ENCODE data around the gene CCDC13. TPM values are rescaled to one million over a fixed set of nuclear protein-coding genes. Genes with fewer than 3 reads are reported as not detected.

Gene CCDC13
- total and polyA plus RNA-seq, 2 of the 13 experiments (the other 11 are each of a cell fraction or from before 2014, with no cell fraction given): 0.22 to 0.51 TPM

DNA sequence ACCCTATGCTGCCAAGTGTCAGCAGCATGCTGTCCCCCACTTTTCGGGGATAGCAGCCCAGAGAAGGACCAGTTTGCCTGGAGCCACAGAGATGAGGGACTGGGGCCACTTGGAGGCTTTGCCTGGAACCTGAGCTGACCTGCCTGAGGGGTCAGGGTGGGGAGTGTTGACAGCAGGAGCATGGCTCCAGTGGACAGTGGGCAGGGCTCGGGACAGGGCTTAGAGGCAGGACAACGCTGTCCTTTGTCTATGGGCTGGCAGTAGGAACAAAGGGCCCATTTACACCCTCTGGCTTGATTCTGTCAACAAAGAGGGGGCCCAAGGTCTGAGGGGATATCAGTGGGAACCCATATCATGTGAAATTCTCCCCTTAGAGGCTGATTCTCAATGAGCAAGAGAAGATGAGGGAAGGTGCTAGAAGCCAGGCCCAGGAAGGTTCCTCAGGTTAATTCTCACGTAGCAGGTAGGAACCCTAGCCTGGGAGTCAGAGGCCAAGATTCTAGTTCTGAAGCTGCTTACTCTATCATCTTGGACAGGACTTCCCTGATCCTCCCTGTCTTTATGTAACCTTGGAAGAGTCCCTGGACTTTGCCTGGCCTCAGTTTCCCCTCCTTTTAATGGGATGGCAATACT lies 40.7 kb downstream of the CCDC13 start (continued):
- no peak for TF ChIP-seq PAX8 (CRISPR knock-in tag; IDR thresholded peaks at IDR 0.05; ENCODE audit: borderline replicate concordance)
- TF ChIP-seq PBX3 (CRISPR knock-in tag; IDR thresholded peaks at IDR 0.05; ENCODE audit: borderline replicate concordance): no peak
- peak; percentile 64 for TF ChIP-seq TEAD3 (CRISPR knock-in tag; optimal IDR thresholded peaks at IDR 0.05; ENCODE audit: borderline replicate concordance)
- no peak for TF ChIP-seq FIP1L1 (IDR thresholded peaks at IDR 0.05; ENCODE audit: borderline replicate concordance, insufficient read depth, low read depth, low read length)
- TF ChIP-seq ZNF33A (CRISPR knock-in tag; IDR thresholded peaks at IDR 0.05; ENCODE audit: borderline replicate concordance): no peak
- no peak for TF ChIP-seq ZKSCAN5 (CRISPR knock-in tag; IDR thresholded peaks at IDR 0.05)
- TF ChIP-seq, protein P1, sequence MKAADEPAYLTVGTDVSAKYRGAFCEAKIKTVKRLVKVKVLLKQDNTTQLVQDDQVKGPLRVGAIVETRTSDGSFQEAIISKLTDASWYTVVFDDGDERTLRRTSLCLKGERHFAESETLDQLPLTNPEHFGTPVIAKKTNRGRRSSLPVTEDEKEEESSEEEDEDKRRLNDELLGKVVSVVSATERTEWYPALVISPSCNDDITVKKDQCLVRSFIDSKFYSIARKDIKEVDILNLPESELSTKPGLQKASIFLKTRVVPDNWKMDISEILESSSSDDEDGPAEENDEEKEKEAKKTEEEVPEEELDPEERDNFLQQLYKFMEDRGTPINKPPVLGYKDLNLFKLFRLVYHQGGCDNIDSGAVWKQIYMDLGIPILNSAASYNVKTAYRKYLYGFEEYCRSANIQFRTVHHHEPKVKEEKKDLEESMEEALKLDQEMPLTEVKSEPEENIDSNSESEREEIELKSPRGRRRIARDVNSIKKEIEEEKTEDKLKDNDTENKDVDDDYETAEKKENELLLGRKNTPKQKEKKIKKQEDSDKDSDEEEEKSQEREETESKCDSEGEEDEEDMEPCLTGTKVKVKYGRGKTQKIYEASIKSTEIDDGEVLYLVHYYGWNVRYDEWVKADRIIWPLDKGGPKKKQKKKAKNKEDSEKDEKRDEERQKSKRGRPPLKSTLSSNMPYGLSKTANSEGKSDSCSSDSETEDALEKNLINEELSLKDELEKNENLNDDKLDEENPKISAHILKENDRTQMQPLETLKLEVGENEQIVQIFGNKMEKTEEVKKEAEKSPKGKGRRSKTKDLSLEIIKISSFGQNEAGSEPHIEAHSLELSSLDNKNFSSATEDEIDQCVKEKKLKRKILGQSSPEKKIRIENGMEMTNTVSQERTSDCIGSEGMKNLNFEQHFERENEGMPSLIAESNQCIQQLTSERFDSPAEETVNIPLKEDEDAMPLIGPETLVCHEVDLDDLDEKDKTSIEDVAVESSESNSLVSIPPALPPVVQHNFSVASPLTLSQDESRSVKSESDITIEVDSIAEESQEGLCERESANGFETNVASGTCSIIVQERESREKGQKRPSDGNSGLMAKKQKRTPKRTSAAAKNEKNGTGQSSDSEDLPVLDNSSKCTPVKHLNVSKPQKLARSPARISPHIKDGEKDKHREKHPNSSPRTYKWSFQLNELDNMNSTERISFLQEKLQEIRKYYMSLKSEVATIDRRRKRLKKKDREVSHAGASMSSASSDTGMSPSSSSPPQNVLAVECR (CRISPR knock-in tag; IDR thresholded peaks at IDR 0.05; ENCODE audit: borderline replicate concordance): no peak; the same call in 1 of the 2 replicates
- TF ChIP-seq HNRNPL (IDR thresholded peaks at IDR 0.05; ENCODE audit: low read depth, low read length): no peak
- TF ChIP-seq, protein P2, sequence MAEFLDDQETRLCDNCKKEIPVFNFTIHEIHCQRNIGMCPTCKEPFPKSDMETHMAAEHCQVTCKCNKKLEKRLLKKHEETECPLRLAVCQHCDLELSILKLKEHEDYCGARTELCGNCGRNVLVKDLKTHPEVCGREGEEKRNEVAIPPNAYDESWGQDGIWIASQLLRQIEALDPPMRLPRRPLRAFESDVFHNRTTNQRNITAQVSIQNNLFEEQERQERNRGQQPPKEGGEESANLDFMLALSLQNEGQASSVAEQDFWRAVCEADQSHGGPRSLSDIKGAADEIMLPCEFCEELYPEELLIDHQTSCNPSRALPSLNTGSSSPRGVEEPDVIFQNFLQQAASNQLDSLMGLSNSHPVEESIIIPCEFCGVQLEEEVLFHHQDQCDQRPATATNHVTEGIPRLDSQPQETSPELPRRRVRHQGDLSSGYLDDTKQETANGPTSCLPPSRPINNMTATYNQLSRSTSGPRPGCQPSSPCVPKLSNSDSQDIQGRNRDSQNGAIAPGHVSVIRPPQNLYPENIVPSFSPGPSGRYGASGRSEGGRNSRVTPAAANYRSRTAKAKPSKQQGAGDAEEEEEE (CRISPR knock-in tag; IDR thresholded peaks at IDR 0.05; ENCODE audit: borderline replicate concordance): 0 out of 2 replicates have a peak, but pooled peaks have one; percentile 80
- TF ChIP-seq, protein P3, sequence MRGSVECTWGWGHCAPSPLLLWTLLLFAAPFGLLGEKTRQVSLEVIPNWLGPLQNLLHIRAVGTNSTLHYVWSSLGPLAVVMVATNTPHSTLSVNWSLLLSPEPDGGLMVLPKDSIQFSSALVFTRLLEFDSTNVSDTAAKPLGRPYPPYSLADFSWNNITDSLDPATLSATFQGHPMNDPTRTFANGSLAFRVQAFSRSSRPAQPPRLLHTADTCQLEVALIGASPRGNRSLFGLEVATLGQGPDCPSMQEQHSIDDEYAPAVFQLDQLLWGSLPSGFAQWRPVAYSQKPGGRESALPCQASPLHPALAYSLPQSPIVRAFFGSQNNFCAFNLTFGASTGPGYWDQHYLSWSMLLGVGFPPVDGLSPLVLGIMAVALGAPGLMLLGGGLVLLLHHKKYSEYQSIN (CRISPR knock-in tag; IDR thresholded peaks at IDR 0.05; ENCODE audit: borderline replicate concordance): no peak
- TF ChIP-seq BRCA1 (CRISPR knock-in tag; IDR thresholded peaks at IDR 0.05): no peak
- peak; percentile 58; the same call in 1 of the 2 replicates for TF ChIP-seq ZNF292 (CRISPR knock-in tag; IDR thresholded peaks at IDR 0.05; ENCODE audit: borderline replicate concordance, low read depth)
- no peak for TF ChIP-seq HES4 (CRISPR knock-in tag; IDR thresholded peaks at IDR 0.05; ENCODE audit: borderline replicate concordance)
- no peak for TF ChIP-seq MAFG (CRISPR knock-in tag; IDR thresholded peaks at IDR 0.05)
- TF ChIP-seq, protein P4, sequence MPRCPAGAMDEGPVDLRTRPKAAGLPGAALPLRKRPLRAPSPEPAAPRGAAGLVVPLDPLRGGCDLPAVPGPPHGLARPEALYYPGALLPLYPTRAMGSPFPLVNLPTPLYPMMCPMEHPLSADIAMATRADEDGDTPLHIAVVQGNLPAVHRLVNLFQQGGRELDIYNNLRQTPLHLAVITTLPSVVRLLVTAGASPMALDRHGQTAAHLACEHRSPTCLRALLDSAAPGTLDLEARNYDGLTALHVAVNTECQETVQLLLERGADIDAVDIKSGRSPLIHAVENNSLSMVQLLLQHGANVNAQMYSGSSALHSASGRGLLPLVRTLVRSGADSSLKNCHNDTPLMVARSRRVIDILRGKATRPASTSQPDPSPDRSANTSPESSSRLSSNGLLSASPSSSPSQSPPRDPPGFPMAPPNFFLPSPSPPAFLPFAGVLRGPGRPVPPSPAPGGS (CRISPR knock-in tag; IDR thresholded peaks at IDR 0.05): 0 out of 2 replicates have a peak, but pooled peaks have one; percentile 26
- TF ChIP-seq ZNF335 (CRISPR knock-in tag; IDR thresholded peaks at IDR 0.05): no peak
- no peak for TF ChIP-seq FLYWCH1 (CRISPR knock-in tag; IDR thresholded peaks at IDR 0.05)
- no peak for TF ChIP-seq RNF2 (conservative IDR thresholded peaks at IDR 0.05; ENCODE audit: low read depth)
- no peak for TF ChIP-seq ZNF619 (CRISPR knock-in tag; IDR thresholded peaks at IDR 0.05)

Data from HepG2 (cell line).